Measurements from ENCODE around the gene RFX3.

Gene RFX3

GRCh38 chr9:3191715-3192114 lies 334.1 kb downstream of the RFX3 start:
- no peak for DNase-seq

- DNase-seq, result no peak
Observed at GRCh38 chr9:3189113-3189861, 336.5 kb downstream of the RFX3 start.

- no peak for DNase-seq
Observed at GRCh38 chr9:3186751-3187150, 339.1 kb downstream of the RFX3 start.

- DNase-seq, result peak; percentile 75
Observed at GRCh38 chr9:3181049-3181953, 344.5 kb downstream of the RFX3 start.

GRCh38 chr9:3180696-3181048 lies 345.1 kb downstream of the RFX3 start:
- DNase-seq, result no peak

- no peak for DNase-seq
Observed at GRCh38 chr9:3179711-3180110, 346.1 kb downstream of the RFX3 start.

- DNase-seq, result no peak
Observed at GRCh38 chr9:3177936-3178335, 347.9 kb downstream of the RFX3 start.

- peak; percentile 73 for DNase-seq
Observed at GRCh38 chr9:3177146-3177761, 348.5 kb downstream of the RFX3 start.

GRCh38 chr9:3173374-3173773 lies 352.4 kb downstream of the RFX3 start:
- DNase-seq, result no peak

- no peak for DNase-seq
Observed at GRCh38 chr9:3170819-3171218, 355.0 kb downstream of the RFX3 start.

Data from hematopoietic multipotent progenitor cell treated with erythropoietin and hydrocortisone succinate and interleukin-3 and kit ligand, for 6 days (in vitro differentiated cells).